ENCODE measurements around the gene RAB39B.

The RAB39B gene

GRCh38 chrX:155262970-155263754, 1.1 kb downstream of the RAB39B start:
- in situ Hi-C loops (cut with HindIII; ENCODE audit: low sequenced_read_pairs), result no loop called here
- no peak for TF ChIP-seq CTCF (IDR thresholded peaks at IDR 0.05; ENCODE audit: low read depth, low read length, missing control alignments)
- no peak for DNase-seq (ENCODE audit: low read depth)
- H3K4me3 ChIP-seq (ENCODE audit: low read depth, low read length), result no peak overlapping the region

- no peak for TF ChIP-seq CTCF (IDR thresholded peaks at IDR 0.05; ENCODE audit: low read depth, low read length, missing control alignments)
- H3K4me3 ChIP-seq (ENCODE audit: low read depth, low read length), result no peak overlapping the region
- in situ Hi-C loops (cut with HindIII; ENCODE audit: low sequenced_read_pairs), result no loop called here
- DNase-seq (ENCODE audit: low read depth), result no peak
Measured at GRCh38 chrX:155259752-155260151, 4.5 kb downstream of the RAB39B start.

GRCh38 chrX:155251391-155251790, 12.9 kb downstream of the RAB39B start:
- no peak overlapping the region for H3K4me3 ChIP-seq (ENCODE audit: low read depth, low read length)
- no peak for TF ChIP-seq CTCF (IDR thresholded peaks at IDR 0.05; ENCODE audit: low read depth, low read length, missing control alignments)
- in situ Hi-C loops (cut with HindIII; ENCODE audit: low sequenced_read_pairs), result no loop called here
- no peak for DNase-seq (ENCODE audit: low read depth)

GRCh38 chrX:155247497-155247896, 16.8 kb downstream of the RAB39B start:
- in situ Hi-C loops (cut with HindIII; ENCODE audit: low sequenced_read_pairs), result no loop called here
- TF ChIP-seq CTCF (IDR thresholded peaks at IDR 0.05; ENCODE audit: low read depth, low read length, missing control alignments), result no peak
- H3K4me3 ChIP-seq (ENCODE audit: low read depth, low read length), result no peak overlapping the region

GRCh38 chrX:155246748-155247147, 17.5 kb downstream of the RAB39B start:
- H3K4me3 ChIP-seq (ENCODE audit: low read depth, low read length), result no peak overlapping the region
- no peak for TF ChIP-seq CTCF (IDR thresholded peaks at IDR 0.05; ENCODE audit: low read depth, low read length, missing control alignments)
- in situ Hi-C loops (cut with HindIII; ENCODE audit: low sequenced_read_pairs), result no loop called here
- DNase-seq (ENCODE audit: low read depth), result no peak

More at GRCh38 chrX:155247497-155247896, 16.8 kb downstream of the RAB39B start:
- DNase-seq (ENCODE audit: low read depth), result no peak

- DNase-seq (ENCODE audit: low read depth), result no peak
- in situ Hi-C loops (cut with HindIII; ENCODE audit: low sequenced_read_pairs), result no loop called here
- H3K4me3 ChIP-seq (ENCODE audit: low read depth, low read length), result no peak overlapping the region
Measured at GRCh38 chrX:155242300-155242699, 22.0 kb downstream of the RAB39B start.

More at GRCh38 chrX:155242300-155242699, 22.0 kb downstream of the RAB39B start:
- no peak for TF ChIP-seq CTCF (IDR thresholded peaks at IDR 0.05; ENCODE audit: low read depth, low read length, missing control alignments)

Measured in astrocyte of the cerebellum (primary cell).